ENCODE measurements around the gene CPB1. TPM values are rescaled to one million over a fixed set of nuclear protein-coding genes. Genes with fewer than 3 reads are reported as not detected.

Gene CPB1
- total and polyA plus RNA-seq, 2 donors (not counting 1 experiment from before 2014, with no cell fraction given), result not detected

DNA sequence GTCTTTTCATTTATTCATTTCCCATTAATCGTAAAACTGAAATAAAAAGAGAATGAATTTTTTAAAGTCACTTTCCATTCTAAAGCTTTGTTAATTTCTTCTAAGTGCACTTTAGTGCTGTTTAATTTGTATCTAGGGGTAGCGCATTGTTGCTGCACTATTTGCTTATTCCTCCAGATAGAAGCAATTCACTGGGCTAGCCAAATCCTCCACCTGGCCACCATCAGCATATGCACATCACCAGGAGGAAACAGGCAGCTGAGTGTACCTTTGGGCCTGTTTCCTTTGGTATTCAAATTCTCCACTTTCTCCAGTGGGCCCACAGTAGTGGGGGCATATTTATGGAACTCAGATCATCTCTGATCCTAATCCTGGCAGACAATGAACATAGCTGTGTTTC lies 29.8 kb upstream of the CPB1 start:
- Mint-ChIP-seq H3K4me1 (no peaks in the 10 kb centered on the region), H3K9me3 (ENCODE audit: insufficient read depth) (no peaks in the 10 kb centered on the region), H3K27me3 (no peaks in the 10 kb centered on the region), H3K4me3 (no peak overlapping the region), H3K27ac (no peak overlapping the region)
- intact Hi-C loops (cut with micrococcal nuclease), result no loop called here
- H3K9me3 ChIP-seq (ENCODE audit: control extremely low read depth in 1 of 3, control insufficient read depth in 2 of 3, insufficient read depth in 1 of 3, low read length in 2 of 3), result no peaks in the 10 kb centered on the region
- DNase-seq (no peak), ATAC-seq (ENCODE audit: low read depth) (no peak)
- POLR2A ChIA-PET, result no interaction called here
- no peak for TF ChIP-seq CTCF (IDR thresholded peaks at IDR 0.05)
- no peak for TF ChIP-seq EZH2 (IDR thresholded peaks at IDR 0.05; ENCODE audit: borderline replicate concordance, insufficient read depth, low read depth, low read length, poor library complexity, severe bottlenecking)
- no peaks in the 10 kb centered on the region for H3K4me1 ChIP-seq (ENCODE audit: control insufficient read depth in 2 of 2, insufficient read depth in 2 of 2, low read length in 2 of 2)
- H3K9ac ChIP-seq (ENCODE audit: low read length), result no peak overlapping the region
- CTCF ChIA-PET, result interaction anchor here (0.9 kb wide), 1 partner anchor 39 kb away, joined by 3 read pairs; no protein-coding TSS in a partner anchor
- no peak overlapping the region for H3K4me3 ChIP-seq (ENCODE audit: control extremely low read depth in 1 of 5, extremely low read depth in 1 of 5, insufficient read depth in 1 of 5, low read depth in 2 of 5, low read length in 4 of 5)
- H3K4me2 ChIP-seq (replicated peaks; ENCODE audit: low read depth, low read length, poor library complexity, severe bottlenecking), result no peak overlapping the region
- no peaks in the 10 kb centered on the region for H3K27me3 ChIP-seq (replicated peaks in 1 of 4; ENCODE audit: control extremely low read depth in 1 of 4, control insufficient read depth in 3 of 4, insufficient read depth in 4 of 4, low read length in 3 of 4)
- no peaks in the 10 kb centered on the region for H3K36me3 ChIP-seq (replicated peaks in 1 of 2; ENCODE audit: control extremely low read depth in 1 of 2, control insufficient read depth in 1 of 2, extremely low read depth in 1 of 2, insufficient read depth in 2 of 2, low read length in 1 of 2)
- H3K27ac ChIP-seq (ENCODE audit: low read length in 2 of 2), result no peak overlapping the region
- no peak overlapping the region for H2AFZ ChIP-seq (ENCODE audit: insufficient read depth, low read depth, low read length, poor library complexity, severe bottlenecking)
- no peaks in the 10 kb centered on the region for H3K79me2 ChIP-seq (ENCODE audit: control insufficient read depth, insufficient read depth, low read length)
- WGBS (ENCODE audit: insufficient coverage), result no CpG with 5 or more reads among the region's 2 CpGs
- no peaks in the 10 kb centered on the region for H4K20me1 ChIP-seq (ENCODE audit: control insufficient read depth, insufficient read depth, low read length, poor library complexity, severe bottlenecking)

GRCh38 chr3:148800414-148800813 lies 27.2 kb upstream of the CPB1 start:
- H3K4me1 ChIP-seq (ENCODE audit: control insufficient read depth in 2 of 2, insufficient read depth in 2 of 2, low read length in 2 of 2), result no peaks in the 10 kb centered on the region
- no peaks in the 10 kb centered on the region for H3K79me2 ChIP-seq (ENCODE audit: control insufficient read depth, insufficient read depth, low read length)
- H3K4me3 Mint-ChIP-seq, result no peak overlapping the region
- H3K4me1 Mint-ChIP-seq, result no peaks in the 10 kb centered on the region
- POLR2A ChIA-PET, result no interaction called here
- H3K27ac ChIP-seq (ENCODE audit: low read length in 2 of 2), result no peak overlapping the region
- DNase-seq (no peak), ATAC-seq (ENCODE audit: low read depth) (no peak)
- no peaks in the 10 kb centered on the region for H3K27me3 Mint-ChIP-seq
- no peak overlapping the region for H3K27ac Mint-ChIP-seq
- no peaks in the 10 kb centered on the region for H3K9me3 Mint-ChIP-seq (ENCODE audit: insufficient read depth)
- TF ChIP-seq EZH2 (IDR thresholded peaks at IDR 0.05; ENCODE audit: borderline replicate concordance, insufficient read depth, low read depth, low read length, poor library complexity, severe bottlenecking) (no peak), CTCF (IDR thresholded peaks at IDR 0.05) (no peak)
- no peaks in the 10 kb centered on the region for H4K20me1 ChIP-seq (ENCODE audit: control insufficient read depth, insufficient read depth, low read length, poor library complexity, severe bottlenecking)
- H3K27me3 ChIP-seq (replicated peaks in 1 of 4; ENCODE audit: control extremely low read depth in 1 of 4, control insufficient read depth in 3 of 4, insufficient read depth in 4 of 4, low read length in 3 of 4), result no peaks in the 10 kb centered on the region
- H2AFZ ChIP-seq (ENCODE audit: insufficient read depth, low read depth, low read length, poor library complexity, severe bottlenecking), result no peak overlapping the region
- intact Hi-C loops (cut with micrococcal nuclease), result no loop called here
- no peak overlapping the region for H3K9ac ChIP-seq (ENCODE audit: low read length)
- CTCF ChIA-PET, result no interaction called here
- no peaks in the 10 kb centered on the region for H3K36me3 ChIP-seq (replicated peaks in 1 of 2; ENCODE audit: control extremely low read depth in 1 of 2, control insufficient read depth in 1 of 2, extremely low read depth in 1 of 2, insufficient read depth in 2 of 2, low read length in 1 of 2)
- no peaks in the 10 kb centered on the region for H3K9me3 ChIP-seq (ENCODE audit: control extremely low read depth in 1 of 3, control insufficient read depth in 2 of 3, insufficient read depth in 1 of 3, low read length in 2 of 3)
- no peak overlapping the region for H3K4me2 ChIP-seq (replicated peaks; ENCODE audit: low read depth, low read length, poor library complexity, severe bottlenecking)
- no peak overlapping the region for H3K4me3 ChIP-seq (ENCODE audit: control extremely low read depth in 1 of 5, extremely low read depth in 1 of 5, insufficient read depth in 1 of 5, low read depth in 2 of 5, low read length in 4 of 5)
- no CpG with 5 or more reads among the region's 1 CpG for WGBS (ENCODE audit: insufficient coverage)
